Keratinocyte (primary cell): ENCODE results near the gene ZNF726.
"Not testable (repeated sequence)": the region's sequence is repeated elsewhere in the genome, so short reads cannot be mapped to it uniquely, and the experiment has no call there.

ENCODE experiments used
- CTCF ChIP-seq, 3 experiments: IDR thresholded peaks in 1 of 3; conservative IDR thresholded peaks in 1 of 3; optimal IDR thresholded peaks in 1 of 3; 2 replicates in 2 of 3; 3 replicates in 1 of 3; pipeline versions ENCODE3 to v1.5.1; 2011; ENCODE audit warnings: low read length in 3 of 3, mild to moderate bottlenecking in 3 of 3, moderate library complexity in 2 of 3, control low read depth in 1 of 3, inconsistent platforms in 1 of 3; ENCODE audit not compliant: insufficient read depth in 2 of 3; ENCODE audit errors: extremely low read depth in 1 of 3
- EZH2 ChIP-seq: IDR thresholded peaks from one replicate; pipeline ENCODE4 v1.6.1; 2012; ENCODE audit warnings: inconsistent platforms, mild to moderate bottlenecking, low read length, moderate library complexity

GRCh38 chr19:23896096-23896495 lies 18.6 kb upstream of the ZNF726 start:
- TF ChIP-seq EZH2; CTCF (optimal IDR thresholded peaks at IDR 0.05 in 1 of 3, IDR thresholded peaks at IDR 0.05 in 1 of 3, conservative IDR thresholded peaks at IDR 0.05 in 1 of 3; ENCODE audit: extremely low read depth in 1 of 3, insufficient read depth in 2 of 3, low read length in 3 of 3): not testable (repeated sequence)
